H9 (cell line): ENCODE measurements around the gene ADA. TPM values are rescaled to one million over a fixed set of nuclear protein-coding genes. Genes with fewer than 3 reads are reported as not detected.

Experiments
- DNase-seq: peaks from one replicate; pipeline ENCODE4 v3.0.0-alpha.2; 2017
- H2AFZ ChIP-seq: one replicate; pipeline ENCODE4 v1.6.1; 2013; ENCODE audit warnings: mild to moderate bottlenecking, low read length, control low read depth, moderate library complexity
- H2AK5ac ChIP-seq: 2 replicates; pipeline ENCODE4 v1.6.1; 2013; ENCODE audit warnings: low read length, control low read depth, mixed read lengths; ENCODE audit not compliant: insufficient read length
- H2BK120ac ChIP-seq: one replicate; pipeline ENCODE4 v1.6.1; 2013; ENCODE audit warnings: low read depth, mild to moderate bottlenecking, low read length, control low read depth, inconsistent platforms; ENCODE audit not compliant: poor library complexity, severe bottlenecking
- H2BK12ac ChIP-seq: 2 replicates; pipeline ENCODE4 v1.6.1; 2013; ENCODE audit warnings: low read length, control low read depth, mixed read lengths, low read depth; ENCODE audit not compliant: insufficient read length
- H2BK15ac ChIP-seq: 2 replicates; pipeline ENCODE4 v1.6.1; 2013; ENCODE audit warnings: low read depth, low read length, control low read depth
- H2BK20ac ChIP-seq: one replicate; pipeline ENCODE4 v1.6.1; 2013; ENCODE audit warnings: low read depth, mild to moderate bottlenecking, low read length, control low read depth, inconsistent platforms; ENCODE audit not compliant: poor library complexity, severe bottlenecking
- H2BK5ac ChIP-seq: 2 replicates; pipeline ENCODE4 v1.6.1; 2013; ENCODE audit warnings: low read length, control low read depth, mixed read lengths; ENCODE audit not compliant: insufficient read length
- H3K14ac ChIP-seq: 2 replicates; pipeline ENCODE4 v1.6.1; 2013; ENCODE audit warnings: low read length, control low read depth; ENCODE audit not compliant: insufficient read depth
- H3K18ac ChIP-seq: 2 replicates; pipeline ENCODE4 v1.6.1; 2013; ENCODE audit warnings: low read depth, mild to moderate bottlenecking, mixed read lengths, low read length, control low read depth; ENCODE audit not compliant: insufficient read length
- H3K23ac ChIP-seq: 2 replicates; pipeline ENCODE4 v1.6.1; 2013; ENCODE audit warnings: low read length, control low read depth, mixed read lengths, low read depth; ENCODE audit not compliant: insufficient read length
- H3K23me2 ChIP-seq: 2 replicates; pipeline ENCODE4 v1.6.1; 2013; ENCODE audit warnings: low read depth, mild to moderate bottlenecking, mixed read lengths, low read length, control low read depth; ENCODE audit not compliant: insufficient read length, poor library complexity, severe bottlenecking
- H3K27ac ChIP-seq: 2 replicates; pipeline ENCODE4 v1.5.1; 2013; ENCODE audit warnings: low read length, control low read depth, mixed read lengths, low read depth; ENCODE audit not compliant: insufficient read length
- H3K27me3 ChIP-seq: 2 replicates; pipeline ENCODE4 v1.6.1; 2013; ENCODE audit warnings: low read length, control low read depth, inconsistent platforms; ENCODE audit not compliant: insufficient read depth
- H3K4ac ChIP-seq: 2 replicates; pipeline ENCODE4 v1.6.1; 2013; ENCODE audit warnings: low read depth, mild to moderate bottlenecking, control low read depth, inconsistent platforms, low read length, moderate library complexity
- H3K4me1 ChIP-seq: 2 replicates; pipeline ENCODE4 v1.6.1; 2013; ENCODE audit warnings: low read length, control low read depth, inconsistent platforms; ENCODE audit not compliant: insufficient read depth
- H3K4me2 ChIP-seq: 2 replicates; pipeline ENCODE4 v1.6.1; 2013; ENCODE audit warnings: low read length, control low read depth, mixed read lengths; ENCODE audit not compliant: insufficient read length, insufficient read depth
- H3K56ac ChIP-seq: 2 replicates; pipeline ENCODE4 v1.6.1; 2013; ENCODE audit warnings: low read depth, mild to moderate bottlenecking, mixed read lengths, low read length, control low read depth; ENCODE audit not compliant: insufficient read length
- H3K79me1 ChIP-seq: 2 replicates; pipeline ENCODE4 v1.6.1; 2013; ENCODE audit warnings: low read depth, mild to moderate bottlenecking, moderate library complexity, low read length, control low read depth, inconsistent platforms; ENCODE audit not compliant: insufficient read depth, poor library complexity, severe bottlenecking
- H3K79me2 ChIP-seq: 2 replicates; pipeline ENCODE4 v1.6.1; 2013; ENCODE audit warnings: low read length, control low read depth, inconsistent platforms; ENCODE audit not compliant: insufficient read depth
- H3K9ac ChIP-seq: 2 replicates; pipeline ENCODE4 v1.6.1; 2013; ENCODE audit warnings: low read length, control low read depth, mixed read lengths; ENCODE audit not compliant: insufficient read length; ENCODE audit errors: extremely low read depth
- H3K9me3 ChIP-seq: one replicate; pipeline ENCODE4 v1.6.1; 2013; ENCODE audit warnings: low read depth, low read length, inconsistent platforms; ENCODE audit not compliant: control insufficient read depth
- H3T11ph ChIP-seq: one replicate; pipeline ENCODE4 v1.6.1; 2013; ENCODE audit warnings: mild to moderate bottlenecking, low read length, control low read depth, inconsistent platforms
- H4K20me1 ChIP-seq: one replicate; pipeline ENCODE4 v1.6.1; 2013; ENCODE audit not compliant: control insufficient read depth, insufficient read length, insufficient read depth
- H4K5ac ChIP-seq: 2 replicates; pipeline ENCODE4 v1.6.1; 2013; ENCODE audit warnings: low read depth, mild to moderate bottlenecking, mixed read lengths, low read length, control low read depth; ENCODE audit not compliant: insufficient read length
- H4K8ac ChIP-seq: replicated peaks from 2 replicates; pipeline ENCODE4 v1.6.1; 2013; ENCODE audit warnings: low read length, control low read depth, mixed read lengths, low read depth; ENCODE audit not compliant: insufficient read length
- H4K91ac ChIP-seq: 2 replicates; pipeline ENCODE4 v1.6.1; 2013; ENCODE audit warnings: low read depth, mild to moderate bottlenecking, moderate library complexity, mixed read lengths, low read length, control low read depth; ENCODE audit not compliant: insufficient read length
- H3K27ac Mint-ChIP-seq, 3 experiments: 2 replicates in 2 of 3; 3 replicates in 1 of 3; pipeline ENCODE4 v1.8.0; 2020 to 2021; ENCODE audit warnings: mixed read lengths in 3 of 3, mild to moderate bottlenecking in 1 of 3, moderate library complexity in 1 of 3
- H3K27me3 Mint-ChIP-seq: 2 replicates; pipeline ENCODE4 v1.8.0; 2021; ENCODE audit warnings: low read depth, mild to moderate bottlenecking, moderate library complexity, mixed read lengths
- H3K36me3 Mint-ChIP-seq, 3 experiments: 2 replicates in 2 of 3; 3 replicates in 1 of 3; pipeline ENCODE4 v1.8.0; 2020 to 2021; ENCODE audit warnings: low read depth in 3 of 3, mixed read lengths in 3 of 3; ENCODE audit not compliant: insufficient read depth in 1 of 3
- H3K4me1 Mint-ChIP-seq, 2 experiments: 2 replicates each; pipeline ENCODE4 v1.8.0; 2020; ENCODE audit warnings: mixed read lengths in 2 of 2
- H3K4me3 Mint-ChIP-seq, 2 experiments: 2 replicates in 1 of 2; 3 replicates in 1 of 2; pipeline ENCODE4 v1.8.0; 2020 to 2021; ENCODE audit warnings: mild to moderate bottlenecking in 2 of 2, mixed read lengths in 2 of 2, moderate library complexity in 1 of 2
- H3K9me3 Mint-ChIP-seq, 2 experiments: 2 replicates in 1 of 2; 3 replicates in 1 of 2; pipeline ENCODE4 v1.8.0; 2020; ENCODE audit warnings: mild to moderate bottlenecking in 2 of 2, mixed read lengths in 2 of 2, moderate library complexity in 1 of 2
- WGBS: extraction: QIAGEN DNeasy Blood & Tissue Kit; methylation state at CpG from one replicate; pipeline ENCODE4 v1.1.7; 2013; ENCODE audit warnings: missing lambda C conversion rate, low lambda C conversion rate, mixed read lengths; ENCODE audit not compliant: insufficient read length; ENCODE audit errors: extremely low coverage; 5-methylcytosine and 5-hydroxymethylcytosine counted together
- total RNA-seq: library from RNA; stranded (reverse); gene quantifications from 2 replicates; pipeline ENCODE4 v1.2.1, GENCODE V29; 2021
- TF ChIP-seq, protein P1 (sequence below): fragments of 200-600 bp; sonication (generic); conservative IDR thresholded peaks from 3 replicates; pipeline ENCODE4 v1.8.0; 2021; ENCODE audit warnings: antibody characterized with exemption, mild to moderate bottlenecking

Gene ADA
- total RNA-seq, 1 experiment from 2014 or later: 22.0 TPM

DNA sequence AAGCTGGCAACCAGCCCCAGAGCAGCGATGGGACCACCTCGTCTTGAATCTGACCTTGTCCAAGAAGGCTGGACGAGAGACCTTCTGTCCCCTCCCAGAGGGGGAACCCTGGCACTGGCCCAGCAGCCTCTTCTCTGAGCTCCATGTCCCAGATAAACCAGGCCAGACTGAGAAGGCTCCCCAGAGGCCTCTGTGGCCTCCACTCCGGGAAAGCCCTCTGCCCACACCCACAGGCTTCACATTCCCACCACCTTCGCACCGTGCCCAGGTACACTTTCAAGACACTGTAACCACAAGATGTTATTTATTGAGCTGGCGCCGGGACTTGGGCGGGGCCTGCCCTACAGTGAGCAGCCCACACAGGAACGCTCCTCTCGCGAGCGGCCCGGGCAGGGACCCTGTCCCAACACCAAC is 33.2 kb downstream of the ADA start:
- H3K9me3 ChIP-seq: no peaks in the 10 kb centered on the region
- no peak overlapping the region for H2AFZ ChIP-seq
- no peak overlapping the region for H3T11ph ChIP-seq
- no peak overlapping the region for H3K4me2 ChIP-seq
- no peaks in the 10 kb centered on the region; the same call in 1 of the 2 replicates for H3K4me1 ChIP-seq
- H3K18ac ChIP-seq: no peak overlapping the region
- H3K23ac ChIP-seq: no peak overlapping the region
- no peak overlapping the region for H2BK5ac ChIP-seq
- no peaks in the 10 kb centered on the region; a peak in 2 of 5 replicates for H3K9me3 Mint-ChIP-seq
- no peaks in the 10 kb centered on the region for H4K20me1 ChIP-seq
- no peak overlapping the region for H2AK5ac ChIP-seq
- H3K9ac ChIP-seq: no peak overlapping the region
- no peak for DNase-seq
- H3K79me1 ChIP-seq: no peaks in the 10 kb centered on the region
- H2BK120ac ChIP-seq: no peak overlapping the region
- no CpG with 5 or more reads among the region's 14 CpGs for WGBS
- no peaks in the 10 kb centered on the region for H3K23me2 ChIP-seq
- H2BK12ac ChIP-seq: no peak overlapping the region
- peaks cover 39 to 42% of the 10 kb centered on the region in 2 experiments for H3K4me1 Mint-ChIP-seq
- H3K27me3 Mint-ChIP-seq: peaks cover 73% of the 10 kb centered on the region
- no peak overlapping the region for H4K91ac ChIP-seq
- H3K14ac ChIP-seq: no peak overlapping the region
- H2BK15ac ChIP-seq: no peak overlapping the region
- no peak overlapping the region for H3K4me3 Mint-ChIP-seq
- H3K79me2 ChIP-seq: no peaks in the 10 kb centered on the region
- H3K27ac ChIP-seq: no peak overlapping the region
- peak overlapping the region in 2 of 3 experiments; percentile 49 to 82; a peak in 2 of 7 replicates for H3K27ac Mint-ChIP-seq
- H3K27me3 ChIP-seq: peaks cover 6% of the 10 kb centered on the region; the same call in 1 of the 2 replicates
- peaks cover 32 to 71% (median 59%) of the 10 kb centered on the region in 3 experiments for H3K36me3 Mint-ChIP-seq
- no peak overlapping the region for H4K5ac ChIP-seq
- no peak overlapping the region for H3K4ac ChIP-seq
- no peak overlapping the region for H3K56ac ChIP-seq
- TF ChIP-seq, protein P1, sequence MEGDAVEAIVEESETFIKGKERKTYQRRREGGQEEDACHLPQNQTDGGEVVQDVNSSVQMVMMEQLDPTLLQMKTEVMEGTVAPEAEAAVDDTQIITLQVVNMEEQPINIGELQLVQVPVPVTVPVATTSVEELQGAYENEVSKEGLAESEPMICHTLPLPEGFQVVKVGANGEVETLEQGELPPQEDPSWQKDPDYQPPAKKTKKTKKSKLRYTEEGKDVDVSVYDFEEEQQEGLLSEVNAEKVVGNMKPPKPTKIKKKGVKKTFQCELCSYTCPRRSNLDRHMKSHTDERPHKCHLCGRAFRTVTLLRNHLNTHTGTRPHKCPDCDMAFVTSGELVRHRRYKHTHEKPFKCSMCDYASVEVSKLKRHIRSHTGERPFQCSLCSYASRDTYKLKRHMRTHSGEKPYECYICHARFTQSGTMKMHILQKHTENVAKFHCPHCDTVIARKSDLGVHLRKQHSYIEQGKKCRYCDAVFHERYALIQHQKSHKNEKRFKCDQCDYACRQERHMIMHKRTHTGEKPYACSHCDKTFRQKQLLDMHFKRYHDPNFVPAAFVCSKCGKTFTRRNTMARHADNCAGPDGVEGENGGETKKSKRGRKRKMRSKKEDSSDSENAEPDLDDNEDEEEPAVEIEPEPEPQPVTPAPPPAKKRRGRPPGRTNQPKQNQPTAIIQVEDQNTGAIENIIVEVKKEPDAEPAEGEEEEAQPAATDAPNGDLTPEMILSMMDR: no peak
- H2BK20ac ChIP-seq: no peak overlapping the region
- H4K8ac ChIP-seq: no peak overlapping the region
